Measurements from ENCODE around the gene CLEC2L. TPM values are rescaled to one million over a fixed set of nuclear protein-coding genes. Genes with fewer than 3 reads are reported as not detected.

Gene CLEC2L
- total and polyA plus RNA-seq, 9 donors, result 0.15 to 1.5 (median 0.33) TPM; not detected in 6

GRCh38 chr7:139568346-139568675, 44.8 kb downstream of the CLEC2L start:
- TF ChIP-seq POLR2A (IDR thresholded peaks at IDR 0.05) (no peak), CTCF (IDR thresholded peaks at IDR 0.05) (no peak), EP300 (IDR thresholded peaks at IDR 0.05) (no peak)
- DNase-seq, result no peak
- H3K27me3 ChIP-seq, result no peaks in the 10 kb centered on the region
- H3K27ac ChIP-seq, result no peak overlapping the region
- intact Hi-C loops (cut with DNase I), result no loop called here
- no peak overlapping the region for H3K4me3 ChIP-seq
- H3K9me3 ChIP-seq, result no peaks in the 10 kb centered on the region
- H3K36me3 ChIP-seq, result no peaks in the 10 kb centered on the region
- WGBS, 3 donors, result 88 to 95% (median 92%) methylated on average over 6 of the region's 6 CpGs
- no peaks in the 10 kb centered on the region for H3K4me1 ChIP-seq (ENCODE audit: insufficient read depth)

GRCh38 chr7:139568813-139569490, 45.5 kb downstream of the CLEC2L start:
- H3K36me3 ChIP-seq, result no peaks in the 10 kb centered on the region
- H3K27me3 ChIP-seq, result no peaks in the 10 kb centered on the region
- no peaks in the 10 kb centered on the region for H3K9me3 ChIP-seq
- H3K4me1 ChIP-seq (ENCODE audit: insufficient read depth), result no peaks in the 10 kb centered on the region
- H3K27ac ChIP-seq, result no peak overlapping the region
- intact Hi-C loops (cut with DNase I), result no loop called here
- WGBS, 3 donors, result 95 to 98% (median 97%) methylated on average over 12 of the region's 12 CpGs
- TF ChIP-seq POLR2A (IDR thresholded peaks at IDR 0.05), result no peak
- TF ChIP-seq CTCF (IDR thresholded peaks at IDR 0.05), result no peak
- no peak for TF ChIP-seq EP300 (IDR thresholded peaks at IDR 0.05)
- DNase-seq, result no peak
- no peak overlapping the region for H3K4me3 ChIP-seq

GRCh38 chr7:139570119-139570518, 46.6 kb downstream of the CLEC2L start:
- Histone ChIP-seq H3K36me3 (no peaks in the 10 kb centered on the region), H3K4me1 (ENCODE audit: insufficient read depth) (no peaks in the 10 kb centered on the region), H3K27ac (no peak overlapping the region), H3K9me3 (no peaks in the 10 kb centered on the region), H3K27me3 (no peaks in the 10 kb centered on the region), H3K4me3 (no peak overlapping the region)
- intact Hi-C loops (cut with DNase I), result no loop called here
- WGBS, 3 donors, result 71 to 77% (median 72%) methylated on average over 7 to 8 of the region's 8 CpGs
- DNase-seq, result no peak
- no peak for TF ChIP-seq POLR2A (IDR thresholded peaks at IDR 0.05)
- TF ChIP-seq CTCF (IDR thresholded peaks at IDR 0.05), result no peak
- TF ChIP-seq EP300 (IDR thresholded peaks at IDR 0.05), result no peak

GRCh38 chr7:139570626-139571025, 47.1 kb downstream of the CLEC2L start:
- no peaks in the 10 kb centered on the region for H3K36me3 ChIP-seq
- no peaks in the 10 kb centered on the region for H3K4me1 ChIP-seq (ENCODE audit: insufficient read depth)
- TF ChIP-seq CTCF (IDR thresholded peaks at IDR 0.05) (no peak), EP300 (IDR thresholded peaks at IDR 0.05) (no peak), POLR2A (IDR thresholded peaks at IDR 0.05) (no peak)
- H3K27me3 ChIP-seq, result no peaks in the 10 kb centered on the region
- intact Hi-C loops (cut with DNase I), result no loop called here
- H3K9me3 ChIP-seq, result no peaks in the 10 kb centered on the region
- no peak overlapping the region for H3K4me3 ChIP-seq
- no peak for DNase-seq
- H3K27ac ChIP-seq, result no peak overlapping the region
- 72 to 78% (median 73%) methylated on average over 5 of the region's 5 CpGs for WGBS, 3 donors
